HG02678 (cell line): ENCODE results near the gene PYGO2.
"Not testable (repeated sequence)": the region's sequence is repeated elsewhere in the genome, so short reads cannot be mapped to it uniquely, and the experiment has no call there.

Experiments
- ATAC-seq: cut with Tn5 transposase; IDR thresholded peaks from one replicate; pipeline ENCODE4 v1.9.1; 2021; ENCODE audit warnings: mild to moderate bottlenecking, moderate library complexity; ENCODE audit not compliant: unreplicated experiment

The PYGO2 gene

DNA sequence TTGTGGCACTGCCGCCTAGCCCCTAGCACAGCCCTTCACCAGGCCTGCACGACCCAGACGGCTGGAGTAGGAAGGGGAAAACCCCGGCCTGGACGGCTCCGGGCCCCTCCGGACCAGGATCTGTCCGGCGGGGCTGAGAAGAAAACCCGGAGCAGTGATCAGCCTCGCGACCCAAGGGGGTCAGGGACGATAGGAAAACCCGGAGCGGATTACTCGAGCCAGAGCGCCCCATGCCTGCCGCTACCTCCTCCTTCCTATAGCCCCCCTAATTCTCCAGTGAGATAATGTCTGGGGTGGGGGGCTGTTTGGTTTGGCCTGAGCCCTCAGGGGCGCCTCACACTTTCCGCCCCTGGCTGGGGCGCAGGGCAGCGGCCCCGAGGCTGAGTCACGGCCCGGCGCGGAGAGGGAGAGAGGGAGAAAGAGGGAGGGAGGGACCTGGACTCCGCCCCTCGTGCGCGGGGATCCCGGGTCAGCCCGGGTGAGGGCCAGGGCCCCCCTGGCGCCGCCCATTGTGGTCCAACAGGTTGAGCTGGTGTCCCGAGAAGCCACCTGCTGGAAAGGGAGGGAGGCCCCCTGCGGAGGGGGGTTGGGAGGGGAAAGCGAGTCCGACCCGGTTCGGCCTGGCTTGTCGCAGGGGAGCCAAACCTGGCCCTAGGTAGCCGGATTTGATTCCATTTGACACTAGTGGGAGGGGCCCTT lies 39.3 kb upstream of the PYGO2 start:
- ATAC-seq: peak; percentile 36

GRCh38 chr1:155000411-155000725 lies 38.8 kb upstream of the PYGO2 start:
- no peak for ATAC-seq

- no peak for ATAC-seq
Observed at GRCh38 chr1:154999571-155000410, 38.2 kb upstream of the PYGO2 start.

DNA sequence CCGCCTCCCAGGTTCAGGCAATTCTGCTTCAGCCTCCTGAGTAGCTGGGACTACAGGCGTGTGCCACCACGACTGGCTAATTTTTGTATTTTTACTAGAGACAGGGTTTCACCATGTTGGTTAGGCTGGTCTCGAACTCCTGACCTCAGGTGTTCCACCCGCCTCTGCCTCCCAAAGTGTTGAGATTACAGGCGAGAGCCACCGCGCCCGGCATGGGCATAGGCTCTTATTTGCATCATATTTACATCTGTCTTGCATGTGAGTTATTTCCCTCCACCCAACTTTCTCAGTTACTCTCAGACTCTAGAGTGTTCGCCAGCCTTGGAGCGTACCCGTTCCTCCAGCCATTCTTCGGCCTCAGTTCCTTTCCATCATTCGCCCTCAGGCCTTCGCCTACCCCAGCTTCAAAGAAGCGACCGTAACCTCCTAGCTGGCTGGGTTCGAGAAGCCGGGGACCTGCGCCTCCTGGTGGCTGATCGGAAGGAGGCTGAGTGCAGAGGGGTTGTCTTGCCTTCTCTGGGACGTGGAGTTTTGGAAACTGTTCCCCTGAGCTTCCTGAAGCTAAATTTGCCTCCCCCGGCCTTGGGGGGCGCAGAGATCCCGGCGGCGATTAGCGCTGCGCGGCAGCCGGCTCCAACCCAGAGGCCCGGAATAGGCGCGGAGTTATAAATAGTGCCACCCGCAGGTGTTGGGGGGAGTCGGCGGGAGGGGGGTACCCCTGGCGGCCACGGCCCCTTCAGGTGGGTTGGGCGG lies 37.4 kb upstream of the PYGO2 start:
- no peak for ATAC-seq

DNA sequence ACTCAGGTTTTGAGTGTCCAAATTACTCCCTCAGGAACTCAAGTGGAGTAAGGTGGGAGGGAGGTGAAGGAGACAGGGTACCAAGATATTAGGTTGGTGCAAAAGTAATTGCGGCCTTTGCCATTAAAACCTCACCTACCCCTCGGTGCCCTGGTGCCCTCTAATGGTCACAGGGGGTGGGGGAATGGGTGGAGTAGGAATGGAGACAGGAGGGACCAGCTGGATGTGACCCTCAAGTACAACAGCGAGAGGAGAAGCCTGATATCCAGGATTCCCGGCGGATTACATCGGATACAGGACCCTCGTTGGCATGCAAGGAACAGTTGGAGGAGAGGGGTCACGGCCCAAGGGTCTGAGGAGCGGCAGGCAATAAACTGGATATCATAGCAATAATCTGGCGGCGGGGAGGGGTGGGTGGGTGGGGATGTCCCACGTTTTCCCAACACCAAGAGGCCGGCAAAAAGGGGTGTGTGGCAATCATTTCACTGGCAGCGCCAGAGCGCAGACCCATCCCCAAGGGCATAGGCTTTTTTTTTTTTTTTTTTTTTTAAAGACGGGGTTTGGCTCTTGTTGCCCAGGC lies 36.7 kb upstream of the PYGO2 start:
- no peak for ATAC-seq

DNA sequence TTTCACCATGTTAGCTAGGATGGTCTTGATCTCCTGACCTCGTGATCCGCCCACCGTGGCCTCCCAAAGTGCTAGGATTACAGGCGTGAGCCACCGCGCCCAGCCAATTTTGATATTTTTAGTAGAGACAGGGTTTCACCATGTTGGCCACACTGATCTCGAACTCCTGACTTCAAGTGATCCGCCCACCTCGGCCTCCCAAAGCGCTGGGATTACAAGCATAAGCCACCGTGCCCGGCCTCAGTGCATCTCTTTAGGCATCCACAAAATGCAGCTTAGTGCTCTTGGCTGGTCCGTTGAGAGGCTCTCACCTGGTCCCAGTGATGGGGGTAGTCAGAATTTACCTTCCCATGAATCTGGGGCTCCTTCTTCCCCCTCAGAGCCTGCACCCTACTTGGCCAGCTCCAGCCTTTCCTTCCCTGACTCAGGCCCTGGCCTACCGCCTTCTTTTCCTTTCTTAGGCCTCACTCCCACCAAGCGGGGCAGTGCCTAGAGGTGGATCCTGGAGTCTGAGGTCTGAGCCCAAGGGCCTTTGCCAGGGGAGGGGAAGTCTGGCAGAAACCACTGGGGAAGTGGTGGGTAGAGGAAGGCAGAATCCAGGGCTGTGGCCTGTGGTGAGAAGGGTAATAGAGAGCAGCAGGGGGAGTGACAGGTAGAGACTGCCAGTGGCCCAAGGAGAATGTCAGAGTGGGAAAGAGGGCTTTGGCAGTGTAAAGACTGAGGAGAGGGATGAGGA lies 35.6 kb upstream of the PYGO2 start:
- ATAC-seq: no peak

- ATAC-seq: not testable (repeated sequence)
Observed at GRCh38 chr1:154995301-154995983, 33.9 kb upstream of the PYGO2 start.

GRCh38 chr1:154994591-154994990 lies 33.0 kb upstream of the PYGO2 start:
- ATAC-seq: no peak

- ATAC-seq: no peak
Observed at GRCh38 chr1:154994269-154994587, 32.6 kb upstream of the PYGO2 start.

- no peak for ATAC-seq
Observed at GRCh38 chr1:154993572-154994268, 32.1 kb upstream of the PYGO2 start, which contains the start of gene LENEP. TSS of gene LENEP (plus strand) at chr1:154993586. CDS start at chr1:154993608, 22 bp downstream.

DNA sequence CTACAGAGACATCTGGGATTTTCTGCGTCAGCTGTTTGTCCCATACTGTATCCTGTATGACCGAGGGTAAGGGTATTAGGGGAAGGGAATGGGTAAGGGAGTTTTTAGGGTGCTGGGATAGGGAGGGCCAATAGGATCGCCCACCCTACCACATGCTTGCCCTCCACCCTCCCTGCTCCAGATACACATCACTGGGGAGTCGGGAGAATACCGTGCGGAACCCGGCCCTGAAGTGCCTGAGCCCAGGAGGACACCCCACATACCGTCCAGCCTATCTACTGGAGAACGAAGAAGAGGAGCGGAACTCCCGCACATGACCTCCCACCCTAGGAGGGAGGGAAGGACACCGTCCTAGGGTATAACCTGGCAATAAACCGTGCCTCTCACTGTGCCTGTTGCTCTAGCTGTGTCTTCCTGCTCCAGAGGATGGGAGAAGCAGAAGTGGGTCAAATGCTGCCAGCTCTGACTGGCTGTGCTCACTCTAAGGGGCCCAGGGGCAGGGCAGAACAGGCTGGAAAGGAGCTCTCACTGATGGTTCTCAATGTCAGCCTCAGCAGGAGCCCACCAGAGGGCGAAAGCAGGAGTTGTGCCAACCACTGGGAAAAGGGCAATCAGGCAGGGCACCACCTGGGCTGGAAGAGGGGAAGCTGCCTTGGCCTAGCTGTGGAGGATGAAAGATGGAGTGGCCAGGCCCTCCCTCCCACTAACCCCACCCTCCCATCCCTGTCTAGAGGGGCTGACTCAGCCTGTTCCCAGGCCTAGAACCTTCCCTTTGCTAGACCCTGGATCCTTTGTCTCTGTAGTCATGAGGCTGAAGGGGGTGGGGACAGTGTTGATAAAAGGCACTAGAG lies 31.4 kb upstream of the PYGO2 start:
- ATAC-seq: no peak

- no peak for ATAC-seq
Observed at GRCh38 chr1:154990276-154990675, 28.7 kb upstream of the PYGO2 start.

DNA sequence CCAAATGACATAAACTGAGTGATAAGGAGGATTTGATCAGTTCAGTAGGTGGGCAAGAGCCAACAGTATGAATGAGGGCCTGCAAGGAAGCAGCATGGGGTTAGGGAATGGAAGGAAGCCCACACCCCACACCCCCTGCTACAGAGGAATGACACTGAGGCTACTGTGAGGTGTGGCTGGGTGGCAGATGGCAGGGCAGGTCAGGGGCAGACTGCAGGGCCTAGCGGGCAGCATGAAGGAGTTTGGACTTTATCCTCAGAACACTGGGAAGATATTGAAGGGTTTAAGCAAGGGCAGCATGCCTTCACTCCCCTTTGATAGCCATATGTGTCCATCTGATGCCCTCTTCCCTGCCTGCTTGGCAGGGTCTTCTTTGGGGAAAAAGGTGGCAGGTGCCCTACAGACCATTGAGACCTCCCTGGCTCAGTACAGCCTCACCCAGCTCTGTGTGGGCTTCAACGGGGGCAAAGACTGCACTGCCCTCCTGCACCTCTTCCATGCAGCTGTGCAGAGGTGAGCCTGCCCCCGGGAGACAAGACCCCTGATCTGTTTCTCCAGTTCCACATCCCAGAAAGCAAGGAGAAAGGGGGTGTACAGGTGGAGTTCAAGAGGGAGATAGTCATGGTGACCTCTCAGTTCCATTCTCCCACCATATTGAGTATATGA lies 27.7 kb upstream of the PYGO2 start:
- no peak for ATAC-seq

DNA sequence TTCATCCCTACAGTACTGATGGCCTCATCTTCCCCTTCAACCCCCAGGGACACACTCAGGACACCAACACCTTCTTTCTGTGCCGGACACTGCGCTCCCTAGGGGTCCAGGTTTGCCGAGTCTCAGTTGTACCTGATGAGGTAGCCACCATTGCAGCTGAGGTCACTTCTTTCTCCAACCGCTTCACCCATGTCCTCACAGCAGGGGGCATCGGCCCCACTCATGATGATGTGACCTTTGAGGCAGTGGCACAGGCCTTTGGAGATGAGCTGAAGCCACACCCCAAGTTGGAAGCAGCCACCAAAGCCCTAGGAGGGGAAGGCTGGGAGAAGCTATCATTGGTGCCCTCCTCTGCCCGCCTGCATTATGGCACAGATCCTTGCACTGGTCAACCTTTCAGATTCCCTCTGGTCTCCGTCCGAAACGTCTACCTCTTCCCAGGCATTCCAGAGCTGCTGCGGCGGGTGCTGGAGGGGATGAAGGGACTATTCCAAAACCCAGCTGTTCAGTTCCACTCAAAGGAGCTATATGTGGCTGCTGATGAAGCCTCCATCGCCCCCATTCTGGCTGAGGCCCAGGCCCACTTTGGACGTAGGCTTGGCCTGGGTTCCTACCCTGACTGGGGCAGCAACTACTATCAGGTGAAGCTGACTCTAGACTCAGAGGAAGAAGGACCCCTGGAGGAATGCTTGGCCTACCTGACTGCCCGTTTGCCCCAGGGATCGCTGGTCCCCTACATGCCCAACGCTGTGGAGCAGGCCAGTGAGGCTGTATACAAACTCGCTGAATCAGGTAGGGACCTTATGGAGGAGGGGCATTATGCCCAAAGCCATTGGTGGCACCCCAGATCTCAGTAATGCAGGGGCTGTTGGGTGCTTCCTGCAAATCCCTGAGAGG lies 26.7 kb upstream of the PYGO2 start:
- no peak for ATAC-seq

GRCh38 chr1:154987326-154987725 lies 25.7 kb upstream of the PYGO2 start:
- ATAC-seq: no peak

- not testable (repeated sequence) for ATAC-seq
Observed at GRCh38 chr1:154986736-154987135, 25.2 kb upstream of the PYGO2 start.
